Cardiac fibroblast (primary cell): ENCODE data around the gene ADAM15.

Source experiments
- DNase-seq, 2 donors: peaks; one replicate each; pipeline versions ENCODE4 v3.0.0 to v3.0.0-alpha.2; 2010; ENCODE audit warnings: low read depth in 2 of 2
- H3K4me3 ChIP-seq, 2 donors: replicated peaks in 1 of 2; 1 replicate in 1 of 2; 2 replicates in 1 of 2; pipeline ENCODE4 v1.5.1; 2011; ENCODE audit warnings: low read depth in 2 of 2, low read length in 2 of 2, mild to moderate bottlenecking in 2 of 2, moderate library complexity in 1 of 2
- TF ChIP-seq, protein P1 (sequence below): IDR thresholded peaks from one replicate; pipeline ENCODE4 v1.5.1; 2011; ENCODE audit warnings: low read depth, mild to moderate bottlenecking, low read length, inconsistent platforms

ADAM15 gene

DNA sequence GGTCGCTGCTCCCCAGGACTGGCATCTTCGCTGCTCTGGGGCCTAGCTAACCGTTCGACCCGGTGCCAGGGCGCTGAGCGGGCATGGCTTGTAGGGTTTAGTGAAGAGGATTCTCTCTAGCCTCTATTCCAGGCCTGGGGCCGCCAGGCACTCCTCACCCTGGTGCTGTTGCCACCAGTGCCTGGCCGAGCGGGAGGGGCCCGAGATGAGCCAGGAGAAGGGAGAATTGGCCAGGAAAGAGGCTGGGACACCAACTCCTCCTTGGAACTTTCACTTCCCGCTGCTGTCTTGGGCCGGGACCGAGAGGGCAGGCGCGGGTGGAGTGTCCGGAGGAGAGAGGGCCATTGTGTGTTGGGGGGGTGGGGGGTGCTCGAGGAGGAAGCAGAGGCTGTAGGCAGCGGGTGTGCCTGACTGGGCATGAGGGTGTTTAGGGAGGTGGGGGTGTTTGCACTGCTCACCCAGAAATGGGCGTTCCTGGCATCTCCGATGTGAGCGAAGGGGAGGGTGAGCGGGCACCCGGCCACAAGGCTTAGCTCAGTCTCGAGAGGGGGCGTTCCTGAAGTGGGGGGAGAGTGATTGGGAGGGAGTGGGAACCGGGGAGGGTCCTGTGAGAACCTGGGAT lies 772 bp downstream of the ADAM15 start:
- DNase-seq: peak in 1 of 2 donors; percentile 40
- TF ChIP-seq, protein P1, sequence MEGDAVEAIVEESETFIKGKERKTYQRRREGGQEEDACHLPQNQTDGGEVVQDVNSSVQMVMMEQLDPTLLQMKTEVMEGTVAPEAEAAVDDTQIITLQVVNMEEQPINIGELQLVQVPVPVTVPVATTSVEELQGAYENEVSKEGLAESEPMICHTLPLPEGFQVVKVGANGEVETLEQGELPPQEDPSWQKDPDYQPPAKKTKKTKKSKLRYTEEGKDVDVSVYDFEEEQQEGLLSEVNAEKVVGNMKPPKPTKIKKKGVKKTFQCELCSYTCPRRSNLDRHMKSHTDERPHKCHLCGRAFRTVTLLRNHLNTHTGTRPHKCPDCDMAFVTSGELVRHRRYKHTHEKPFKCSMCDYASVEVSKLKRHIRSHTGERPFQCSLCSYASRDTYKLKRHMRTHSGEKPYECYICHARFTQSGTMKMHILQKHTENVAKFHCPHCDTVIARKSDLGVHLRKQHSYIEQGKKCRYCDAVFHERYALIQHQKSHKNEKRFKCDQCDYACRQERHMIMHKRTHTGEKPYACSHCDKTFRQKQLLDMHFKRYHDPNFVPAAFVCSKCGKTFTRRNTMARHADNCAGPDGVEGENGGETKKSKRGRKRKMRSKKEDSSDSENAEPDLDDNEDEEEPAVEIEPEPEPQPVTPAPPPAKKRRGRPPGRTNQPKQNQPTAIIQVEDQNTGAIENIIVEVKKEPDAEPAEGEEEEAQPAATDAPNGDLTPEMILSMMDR: no peak
- H3K4me3 ChIP-seq: peak overlapping the region; percentile 75 to 81

DNA sequence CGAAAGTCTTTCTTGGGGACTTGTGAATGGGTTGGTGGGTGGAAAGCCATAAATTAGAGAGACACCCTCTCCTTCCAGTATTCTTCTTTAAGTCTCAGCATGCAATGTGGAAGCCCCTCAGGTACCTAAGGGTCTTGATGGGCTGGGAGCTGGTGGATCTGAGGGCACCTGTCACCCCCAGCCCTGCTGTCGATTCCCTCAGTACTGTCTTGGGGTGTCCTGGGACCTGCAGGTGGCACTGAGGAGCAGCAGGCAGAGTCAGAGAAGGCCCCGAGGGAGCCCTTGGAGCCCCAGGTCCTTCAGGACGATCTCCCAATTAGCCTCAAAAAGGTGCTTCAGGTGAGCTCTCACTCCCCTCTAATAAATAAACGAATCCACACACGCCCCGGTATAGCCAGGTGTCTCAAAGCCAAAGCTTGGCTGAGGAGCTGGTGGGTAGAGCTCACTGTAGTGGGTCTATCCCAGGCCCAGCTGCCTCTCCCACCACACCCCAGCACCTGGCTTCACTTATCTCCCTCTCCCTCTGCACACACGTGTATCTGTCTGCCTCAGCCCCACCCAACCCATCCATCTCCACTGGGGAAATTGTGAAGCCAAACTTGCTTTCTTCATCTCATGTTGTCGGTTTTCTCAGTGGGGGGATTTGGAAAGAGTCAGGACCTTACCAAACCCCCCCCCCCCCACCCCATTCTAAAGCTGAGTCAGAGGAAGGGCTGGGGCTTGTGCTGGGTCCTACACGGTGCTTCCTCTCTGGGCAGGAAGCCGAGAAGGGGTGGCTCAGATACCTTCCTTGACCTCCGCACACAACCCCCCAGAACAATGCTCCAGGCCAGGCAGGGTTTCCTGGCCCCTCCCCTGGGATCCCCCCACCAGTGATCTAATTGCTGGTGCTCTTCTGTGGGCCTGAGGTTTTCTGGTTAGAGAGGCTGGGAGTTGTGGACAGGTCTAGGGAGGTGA lies 1.6 kb downstream of the ADAM15 start:
- DNase-seq: peak in 1 of 2 donors; percentile 17
- TF ChIP-seq, protein P1: peak; percentile 36
- H3K4me3 ChIP-seq: peak overlapping the region; percentile 75 to 81

DNA sequence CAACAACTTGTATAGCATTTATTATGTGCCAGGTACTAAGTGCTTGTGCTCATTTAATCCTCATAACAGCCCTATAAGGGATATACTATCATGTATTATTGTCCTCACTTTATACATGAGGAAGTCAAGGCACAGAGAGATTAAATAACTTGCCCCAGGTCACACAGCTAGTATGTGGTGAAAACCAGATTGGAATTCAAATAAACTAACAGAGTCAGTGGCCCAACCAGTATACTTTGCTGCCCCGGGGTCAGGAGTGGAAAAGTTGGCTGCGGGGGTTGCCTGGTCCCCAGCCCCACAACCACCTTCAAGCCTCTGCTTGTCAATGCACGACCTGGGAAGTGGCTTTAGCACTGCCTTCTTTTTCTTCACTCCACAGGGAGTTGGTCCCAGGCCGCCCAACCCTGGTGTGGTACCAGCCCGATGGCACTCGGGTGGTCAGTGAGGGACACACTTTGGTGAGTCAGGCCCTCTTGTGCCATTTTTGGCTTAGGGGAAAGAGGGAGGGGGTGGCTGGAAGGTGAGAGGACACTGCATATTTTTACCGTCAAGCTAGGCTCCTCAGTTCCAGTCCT lies 2.5 kb downstream of the ADAM15 start:
- TF ChIP-seq, protein P1: no peak
- H3K4me3 ChIP-seq: no peak overlapping the region
- DNase-seq: no peak

DNA sequence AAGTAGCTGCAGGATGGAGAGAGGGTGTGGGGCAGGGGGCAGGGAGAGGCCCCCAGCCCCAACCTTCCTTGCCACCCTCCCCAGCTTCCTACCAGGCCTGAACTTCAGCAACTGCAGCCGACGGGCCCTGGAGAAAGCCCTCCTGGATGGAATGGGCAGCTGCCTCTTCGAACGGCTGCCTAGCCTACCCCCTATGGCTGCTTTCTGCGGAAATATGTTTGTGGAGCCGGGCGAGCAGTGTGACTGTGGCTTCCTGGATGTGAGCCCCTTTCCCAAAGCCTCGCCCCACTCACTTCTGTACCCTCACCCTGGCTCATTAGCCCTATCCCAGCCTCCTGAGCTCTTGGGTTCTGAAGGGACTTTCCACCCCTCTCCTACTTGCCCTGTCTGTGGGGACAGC lies 6.0 kb downstream of the ADAM15 start:
- DNase-seq: no peak
- TF ChIP-seq, protein P1: no peak
- no peak overlapping the region for H3K4me3 ChIP-seq

DNA sequence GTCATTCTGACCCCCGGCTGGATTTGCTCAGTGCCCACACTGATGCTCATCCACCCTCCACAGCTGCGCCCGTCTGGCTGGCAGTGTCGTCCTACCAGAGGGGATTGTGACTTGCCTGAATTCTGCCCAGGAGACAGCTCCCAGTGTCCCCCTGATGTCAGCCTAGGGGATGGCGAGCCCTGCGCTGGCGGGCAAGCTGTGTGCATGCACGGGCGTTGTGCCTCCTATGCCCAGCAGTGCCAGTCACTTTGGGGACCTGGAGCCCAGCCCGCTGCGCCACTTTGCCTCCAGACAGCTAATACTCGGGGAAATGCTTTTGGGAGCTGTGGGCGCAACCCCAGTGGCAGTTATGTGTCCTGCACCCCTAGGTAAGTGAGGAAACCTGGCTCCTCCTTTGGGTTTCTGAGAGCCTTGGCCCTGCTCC lies 6.7 kb downstream of the ADAM15 start:
- TF ChIP-seq, protein P1: peak; percentile 15
- no peak overlapping the region for H3K4me3 ChIP-seq
- no peak for DNase-seq

DNA sequence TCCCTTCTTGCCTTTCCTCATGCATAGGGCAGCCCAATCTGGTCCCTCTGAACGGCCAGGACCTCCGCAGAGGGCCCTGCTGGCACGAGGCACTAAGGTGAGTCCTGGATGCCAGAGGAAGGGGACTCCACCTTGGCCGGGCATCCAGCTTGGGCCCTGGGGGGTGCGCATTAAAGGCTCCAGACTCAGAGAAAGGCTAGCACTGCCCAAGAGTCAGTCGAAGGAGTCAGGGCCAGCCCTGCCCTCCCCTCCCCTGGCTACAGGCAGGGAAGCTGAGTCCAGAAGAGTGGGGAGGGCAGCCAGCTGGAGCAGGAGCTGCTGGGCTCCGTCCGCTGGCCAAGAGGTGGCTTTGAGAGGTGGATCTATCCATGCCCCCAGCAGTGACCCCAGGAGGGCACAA lies 9.6 kb downstream of the ADAM15 start:
- no peak for DNase-seq
- TF ChIP-seq, protein P1: no peak
- no peak overlapping the region for H3K4me3 ChIP-seq
